GM23338 (cell line): Measurements from ENCODE around the gene ASS1. TPM values are rescaled to one million over a fixed set of nuclear protein-coding genes. Genes with fewer than 3 reads are reported as not detected.

ENCODE experiments used
- ATAC-seq: fragments of 200-7000 bp; cut with Tn5 transposase; 3 replicates; pipeline ENCODE4 v1.9.1; 2020
- DNase-seq: peaks from one replicate; pipeline ENCODE4 v3.0.0-alpha.2; 2015; ENCODE audit warnings: low spot score
- H2AFZ ChIP-seq: fragments of 200-600 bp; sonication (generic); 2 replicates; pipeline ENCODE4 v1.8.0; 2016; ENCODE audit warnings: antibody characterized with exemption, mild to moderate bottlenecking, moderate library complexity
- H3F3A ChIP-seq: fragments of 200-600 bp; sonication (generic); replicated peaks from 2 replicates; pipeline ENCODE4 v1.8.0; 2017; ENCODE audit warnings: antibody characterized with exemption, mixed run types, low read depth
- H3K27ac ChIP-seq: fragments of 200-600 bp; sonication (generic); 2 replicates; pipeline ENCODE4 v1.6.1; 2016; ENCODE audit warnings: low read depth
- H3K27me3 ChIP-seq: fragments of 200-600 bp; sonication (generic); 2 replicates; pipeline ENCODE4 v1.8.0; 2016; ENCODE audit warnings: mild to moderate bottlenecking, mixed run types, moderate library complexity; ENCODE audit not compliant: insufficient read depth
- H3K36me3 ChIP-seq: fragments of 200-600 bp; sonication (generic); 2 replicates; pipeline ENCODE4 v1.8.0; 2016; ENCODE audit warnings: mild to moderate bottlenecking; ENCODE audit not compliant: insufficient read depth
- H3K4me1 ChIP-seq: fragments of 200-600 bp; sonication (generic); 2 replicates; pipeline ENCODE4 v1.8.0; 2016; ENCODE audit warnings: mild to moderate bottlenecking, moderate library complexity; ENCODE audit not compliant: insufficient read depth
- H3K4me2 ChIP-seq: fragments of 200-600 bp; sonication (generic); 2 replicates; pipeline ENCODE4 v1.7.1; 2017; ENCODE audit warnings: mixed run types
- H3K4me3 ChIP-seq: fragments of 200-600 bp; sonication (generic); 2 replicates; pipeline ENCODE4 v1.6.1; 2016; ENCODE audit warnings: mixed run types
- H3K79me2 ChIP-seq: fragments of 200-600 bp; sonication (generic); replicated peaks from 2 replicates; pipeline ENCODE4 v1.8.0; 2017; ENCODE audit warnings: mild to moderate bottlenecking; ENCODE audit not compliant: insufficient read depth
- H3K9me2 ChIP-seq: fragments of 200-600 bp; sonication (generic); 2 replicates; pipeline ENCODE4 v1.8.0; 2017; ENCODE audit not compliant: insufficient read depth
- H4K20me1 ChIP-seq: fragments of 200-600 bp; sonication (generic); replicated peaks from 2 replicates; pipeline ENCODE4 v1.8.0; 2017; ENCODE audit warnings: mild to moderate bottlenecking; ENCODE audit not compliant: insufficient read depth
- H3K27ac Mint-ChIP-seq: 2 replicates; pipeline ENCODE4 v1.8.0; 2020; ENCODE audit warnings: inconsistent platforms, mild to moderate bottlenecking, moderate library complexity, mixed read lengths
- H3K27me3 Mint-ChIP-seq: 3 replicates; pipeline ENCODE4 v1.8.0; 2022; ENCODE audit warnings: low read depth, mild to moderate bottlenecking, moderate library complexity, mixed read lengths, inconsistent platforms; ENCODE audit not compliant: insufficient read depth, poor library complexity
- H3K36me3 Mint-ChIP-seq: 3 replicates; pipeline ENCODE4 v1.8.0; 2021; ENCODE audit warnings: low read depth, mild to moderate bottlenecking, inconsistent platforms, moderate library complexity, mixed read lengths
- H3K4me1 Mint-ChIP-seq: 3 replicates; pipeline ENCODE4 v1.8.0; 2020; ENCODE audit warnings: mild to moderate bottlenecking, inconsistent platforms, mixed read lengths
- H3K4me3 Mint-ChIP-seq: 3 replicates; pipeline ENCODE4 v1.8.0; 2021; ENCODE audit warnings: moderate library complexity, mild to moderate bottlenecking, inconsistent platforms, mixed read lengths
- H3K9me3 Mint-ChIP-seq: 3 replicates; pipeline ENCODE4 v1.8.0; 2020; ENCODE audit warnings: moderate library complexity, mild to moderate bottlenecking, inconsistent platforms, mixed read lengths
- CREB1 ChIP-seq: fragments of 250-450 bp; sonication (Bioruptor Pico); IDR thresholded peaks from 2 replicates; pipeline ENCODE4 v1.5.0; 2020; ENCODE audit warnings: low read depth, mild to moderate bottlenecking, moderate library complexity
- EZH2 ChIP-seq: fragments of 200-600 bp; sonication (generic); IDR thresholded peaks from one replicate; pipeline ENCODE4 v1.8.0; 2017; ENCODE audit warnings: antibody characterized with exemption, mild to moderate bottlenecking, low read depth; ENCODE audit not compliant: unreplicated experiment
- EZH2phosphoT487 ChIP-seq: fragments of 200-600 bp; sonication (generic); IDR thresholded peaks from one replicate; pipeline ENCODE4 v1.8.1; 2018; ENCODE audit warnings: antibody characterized with exemption; ENCODE audit not compliant: unreplicated experiment
- JUNB ChIP-seq: IDR thresholded peaks from one replicate; pipeline ENCODE4 v1.6.1; 2016; ENCODE audit warnings: antibody characterized with exemption; ENCODE audit not compliant: unreplicated experiment
- NANOG ChIP-seq: IDR thresholded peaks from 2 replicates; pipeline ENCODE4 v1.6.1; 2016; ENCODE audit warnings: antibody characterized with exemption, borderline replicate concordance
- POLR2AphosphoS5 ChIP-seq: IDR thresholded peaks from 2 replicates; pipeline ENCODE4 v1.6.1; 2016; ENCODE audit warnings: antibody characterized with exemption, low read depth
- STAT1 ChIP-seq: IDR thresholded peaks from one replicate; pipeline ENCODE4 v1.6.1; 2016; ENCODE audit warnings: antibody characterized with exemption; ENCODE audit not compliant: unreplicated experiment
- ZNF114 ChIP-seq: fragments of 250-450 bp; sonication (Bioruptor Pico); IDR thresholded peaks from 2 replicates; pipeline ENCODE4 v1.5.0; 2020; ENCODE audit warnings: mild to moderate bottlenecking, moderate library complexity
- ZNF331 ChIP-seq: fragments of 250-450 bp; sonication (Bioruptor Pico); IDR thresholded peaks from 2 replicates; pipeline ENCODE4 v1.5.0; 2020; ENCODE audit warnings: low read depth, mild to moderate bottlenecking, moderate library complexity
- polyA plus RNA-seq: library from polyadenylated mRNA; unstranded; fragments of >200 nt; fragmentation: Nextera tagmentation; extraction: Ambion mirVana; gene quantifications from 2 replicates; pipeline ENCODE4 v1.2.1, GENCODE V29; 2016
- total RNA-seq: library from RNA; depleted of rRNA; stranded (reverse); fragments of >200 nt; shearing (Covaris generic); gene quantifications from 2 replicates; pipeline ENCODE4 v1.2.3, GENCODE V29; 2014
- TF ChIP-seq, protein P1 (sequence below), 2 experiments: fragments of 200-600 bp in 1 of 2; sonication (generic) in 1 of 2; conservative IDR thresholded peaks; 2 replicates each; pipeline versions ENCODE4 v1.5.1 to v1.6.1; 2016 to 2017; ENCODE audit warnings: antibody characterized with exemption in 2 of 2, low read depth in 2 of 2, mild to moderate bottlenecking in 2 of 2, moderate library complexity in 1 of 2
- TF ChIP-seq, protein P2 (sequence below): IDR thresholded peaks from one replicate; pipeline ENCODE4 v1.6.1; 2018; ENCODE audit warnings: antibody characterized with exemption; ENCODE audit not compliant: unreplicated experiment
- TF ChIP-seq, protein P3 (sequence below): IDR thresholded peaks from 2 replicates; pipeline ENCODE4 v1.6.1; 2016; ENCODE audit warnings: antibody characterized with exemption

Gene ASS1
- total and polyA plus RNA-seq, 2 experiments from 2014 or later: 65.8 to 103 TPM

DNA sequence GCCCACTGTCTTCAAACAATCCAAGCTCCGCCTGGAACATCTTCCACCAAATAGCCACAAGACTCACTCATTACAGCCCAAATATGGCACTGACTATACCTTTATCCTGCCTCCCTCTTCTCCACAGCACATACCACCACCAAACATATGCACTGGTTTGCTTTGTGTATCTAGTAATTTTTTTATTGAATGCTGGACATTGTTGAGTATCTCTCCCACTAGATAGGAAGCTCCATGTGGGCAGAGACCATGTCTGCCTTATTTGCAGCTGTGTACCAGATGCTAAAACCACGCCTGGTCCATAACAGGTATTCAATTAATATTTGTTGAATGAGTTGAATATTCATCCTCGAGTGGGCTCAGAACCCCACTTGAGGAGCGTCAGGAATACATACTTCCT lies 67.4 kb downstream of the ASS1 start:
- Mint-ChIP-seq H3K4me1 (no peaks in the 10 kb centered on the region), H3K36me3 (no peaks in the 10 kb centered on the region; the same call in 2 of the 3 replicates), H3K9me3 (peaks cover 4% of the 10 kb centered on the region; the same call in 2 of the 3 replicates), H3K4me3 (no peak overlapping the region), H3K27ac (no peak overlapping the region), H3K27me3 (peaks cover 5% of the 10 kb centered on the region)
- H2AFZ ChIP-seq: no peak overlapping the region
- H3K4me3 ChIP-seq: no peak overlapping the region
- H3K4me2 ChIP-seq: no peak overlapping the region
- TF ChIP-seq JUNB (no peak), EZH2phosphoT487 (no peak), STAT1 (no peak), EZH2 (no peak), ZNF331 (CRISPR knock-in tag) (no peak), ZNF114 (CRISPR knock-in tag) (no peak), NANOG (no peak), POLR2AphosphoS5 (no peak), CREB1 (CRISPR knock-in tag) (no peak)
- TF ChIP-seq, protein P1, sequence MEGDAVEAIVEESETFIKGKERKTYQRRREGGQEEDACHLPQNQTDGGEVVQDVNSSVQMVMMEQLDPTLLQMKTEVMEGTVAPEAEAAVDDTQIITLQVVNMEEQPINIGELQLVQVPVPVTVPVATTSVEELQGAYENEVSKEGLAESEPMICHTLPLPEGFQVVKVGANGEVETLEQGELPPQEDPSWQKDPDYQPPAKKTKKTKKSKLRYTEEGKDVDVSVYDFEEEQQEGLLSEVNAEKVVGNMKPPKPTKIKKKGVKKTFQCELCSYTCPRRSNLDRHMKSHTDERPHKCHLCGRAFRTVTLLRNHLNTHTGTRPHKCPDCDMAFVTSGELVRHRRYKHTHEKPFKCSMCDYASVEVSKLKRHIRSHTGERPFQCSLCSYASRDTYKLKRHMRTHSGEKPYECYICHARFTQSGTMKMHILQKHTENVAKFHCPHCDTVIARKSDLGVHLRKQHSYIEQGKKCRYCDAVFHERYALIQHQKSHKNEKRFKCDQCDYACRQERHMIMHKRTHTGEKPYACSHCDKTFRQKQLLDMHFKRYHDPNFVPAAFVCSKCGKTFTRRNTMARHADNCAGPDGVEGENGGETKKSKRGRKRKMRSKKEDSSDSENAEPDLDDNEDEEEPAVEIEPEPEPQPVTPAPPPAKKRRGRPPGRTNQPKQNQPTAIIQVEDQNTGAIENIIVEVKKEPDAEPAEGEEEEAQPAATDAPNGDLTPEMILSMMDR (conservative IDR thresholded peaks at IDR 0.05; ENCODE audit: low read depth in 2 of 2): no peak
- TF ChIP-seq, protein P2, sequence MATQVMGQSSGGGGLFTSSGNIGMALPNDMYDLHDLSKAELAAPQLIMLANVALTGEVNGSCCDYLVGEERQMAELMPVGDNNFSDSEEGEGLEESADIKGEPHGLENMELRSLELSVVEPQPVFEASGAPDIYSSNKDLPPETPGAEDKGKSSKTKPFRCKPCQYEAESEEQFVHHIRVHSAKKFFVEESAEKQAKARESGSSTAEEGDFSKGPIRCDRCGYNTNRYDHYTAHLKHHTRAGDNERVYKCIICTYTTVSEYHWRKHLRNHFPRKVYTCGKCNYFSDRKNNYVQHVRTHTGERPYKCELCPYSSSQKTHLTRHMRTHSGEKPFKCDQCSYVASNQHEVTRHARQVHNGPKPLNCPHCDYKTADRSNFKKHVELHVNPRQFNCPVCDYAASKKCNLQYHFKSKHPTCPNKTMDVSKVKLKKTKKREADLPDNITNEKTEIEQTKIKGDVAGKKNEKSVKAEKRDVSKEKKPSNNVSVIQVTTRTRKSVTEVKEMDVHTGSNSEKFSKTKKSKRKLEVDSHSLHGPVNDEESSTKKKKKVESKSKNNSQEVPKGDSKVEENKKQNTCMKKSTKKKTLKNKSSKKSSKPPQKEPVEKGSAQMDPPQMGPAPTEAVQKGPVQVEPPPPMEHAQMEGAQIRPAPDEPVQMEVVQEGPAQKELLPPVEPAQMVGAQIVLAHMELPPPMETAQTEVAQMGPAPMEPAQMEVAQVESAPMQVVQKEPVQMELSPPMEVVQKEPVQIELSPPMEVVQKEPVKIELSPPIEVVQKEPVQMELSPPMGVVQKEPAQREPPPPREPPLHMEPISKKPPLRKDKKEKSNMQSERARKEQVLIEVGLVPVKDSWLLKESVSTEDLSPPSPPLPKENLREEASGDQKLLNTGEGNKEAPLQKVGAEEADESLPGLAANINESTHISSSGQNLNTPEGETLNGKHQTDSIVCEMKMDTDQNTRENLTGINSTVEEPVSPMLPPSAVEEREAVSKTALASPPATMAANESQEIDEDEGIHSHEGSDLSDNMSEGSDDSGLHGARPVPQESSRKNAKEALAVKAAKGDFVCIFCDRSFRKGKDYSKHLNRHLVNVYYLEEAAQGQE: no peak
- TF ChIP-seq, protein P3, sequence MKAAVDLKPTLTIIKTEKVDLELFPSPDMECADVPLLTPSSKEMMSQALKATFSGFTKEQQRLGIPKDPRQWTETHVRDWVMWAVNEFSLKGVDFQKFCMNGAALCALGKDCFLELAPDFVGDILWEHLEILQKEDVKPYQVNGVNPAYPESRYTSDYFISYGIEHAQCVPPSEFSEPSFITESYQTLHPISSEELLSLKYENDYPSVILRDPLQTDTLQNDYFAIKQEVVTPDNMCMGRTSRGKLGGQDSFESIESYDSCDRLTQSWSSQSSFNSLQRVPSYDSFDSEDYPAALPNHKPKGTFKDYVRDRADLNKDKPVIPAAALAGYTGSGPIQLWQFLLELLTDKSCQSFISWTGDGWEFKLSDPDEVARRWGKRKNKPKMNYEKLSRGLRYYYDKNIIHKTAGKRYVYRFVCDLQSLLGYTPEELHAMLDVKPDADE: no peak
- no peaks in the 10 kb centered on the region for H3K4me1 ChIP-seq
- no peaks in the 10 kb centered on the region for H3F3A ChIP-seq
- H3K9me2 ChIP-seq: no peaks in the 10 kb centered on the region
- DNase-seq (no peak), ATAC-seq (no peak)
- H3K27me3 ChIP-seq: no peaks in the 10 kb centered on the region
- H3K27ac ChIP-seq: no peak overlapping the region
- H3K79me2 ChIP-seq: no peaks in the 10 kb centered on the region
- no peaks in the 10 kb centered on the region for H4K20me1 ChIP-seq
- H3K36me3 ChIP-seq: no peaks in the 10 kb centered on the region
